Endothelial cell of umbilical vein (primary cell): Measurements from ENCODE around the gene HS3ST1. TPM values are rescaled to one million over a fixed set of nuclear protein-coding genes. Genes with fewer than 3 reads are reported as not detected.

Experiments
- BruUV-seq: library from RNA; stranded (reverse); fragments of 400-500 nt; replicated peaks from 2 replicates; lab custom pipeline; 2021; lab: Mats Ljungman, UMichigan
- CTCF ChIA-PET: fragments of 300-600, 350-600 bp; sonication (Branson Sonifier 250); formaldehyde crosslinking; loops from one replicate; lab custom pipeline; 2021; ENCODE audit warnings: antibody characterized with exemption, inconsistent platforms; lab: Charles Lee
- POLR2A ChIA-PET: fragments of 300-600, 350-600 bp; sonication (Branson Sonifier 250); formaldehyde crosslinking; loops from one replicate; lab custom pipeline; 2021; ENCODE audit warnings: antibody characterized with exemption, inconsistent platforms; lab: Charles Lee
- DNase-seq: peaks from one replicate; pipeline ENCODE4 v3.0.0-alpha.2; 2011; ENCODE audit warnings: low read depth, low spot score
- FAIRE-seq: peaks from 2 replicates; lab custom pipeline; 2011; peaks lifted over from hg19 to GRCh38; lab: Jason Lieb, UNC
- H2AFZ ChIP-seq: 2 replicates; pipeline ENCODE4 v1.6.0; 2012; ENCODE audit warnings: low read depth, low read length, control low read depth, inconsistent platforms
- H3K27ac ChIP-seq: 2 replicates; pipeline ENCODE4 v1.5.1; 2011; ENCODE audit warnings: low read depth, mild to moderate bottlenecking, control low read depth, low read length, moderate library complexity; ENCODE audit not compliant: insufficient read depth
- H3K27me3 ChIP-seq, 2 experiments: 2 replicates each; pipeline versions ENCODE4 v1.6.0 to v1.6.1; 2011; ENCODE audit warnings: low read length in 2 of 2, mixed read lengths in 1 of 2; ENCODE audit not compliant: control insufficient read depth in 2 of 2, insufficient read depth in 2 of 2
- H3K36me3 ChIP-seq, 2 experiments: 2 replicates in 1 of 2; 3 replicates in 1 of 2; pipeline ENCODE4 v1.5.1; 2011; ENCODE audit warnings: low read length in 2 of 2, mild to moderate bottlenecking in 1 of 2, moderate library complexity in 1 of 2; ENCODE audit not compliant: control insufficient read depth in 2 of 2, insufficient read depth in 2 of 2; ENCODE audit errors: extremely low read depth in 1 of 2
- H3K4me1 ChIP-seq: 3 replicates; pipeline ENCODE4 v1.5.1; 2011; ENCODE audit warnings: mild to moderate bottlenecking, low read length; ENCODE audit not compliant: control insufficient read depth, insufficient read depth; ENCODE audit errors: extremely low read depth
- H3K4me2 ChIP-seq: 2 replicates; pipeline ENCODE4 v1.6.1; 2011; ENCODE audit warnings: low read length, control low read depth, mixed read lengths; ENCODE audit not compliant: insufficient read depth
- H3K4me3 ChIP-seq, 3 experiments: fragments of 200-600 bp in 1 of 3; sonication (generic), shearing (Covaris generic) in 1 of 3; replicated peaks in 1 of 3; 2 replicates each; pipeline ENCODE4 v1.5.1; 2011 to 2016; ENCODE audit warnings: control low read depth in 3 of 3, low read length in 3 of 3, mild to moderate bottlenecking in 2 of 3, inconsistent platforms in 1 of 3, low read depth in 1 of 3, moderate library complexity in 1 of 3; ENCODE audit not compliant: insufficient read depth in 1 of 3
- H3K79me2 ChIP-seq: 2 replicates; pipeline ENCODE4 v1.6.0; 2012; ENCODE audit warnings: low read length, inconsistent platforms; ENCODE audit not compliant: control insufficient read depth, insufficient read depth
- H3K9ac ChIP-seq: replicated peaks from 2 replicates; pipeline ENCODE3; 2011; ENCODE audit warnings: low read length, control low read depth; ENCODE audit not compliant: insufficient read depth; ENCODE audit errors: extremely low read depth
- H3K9me1 ChIP-seq: replicated peaks from 3 replicates; pipeline ENCODE4 v1.6.0; 2011; ENCODE audit warnings: mild to moderate bottlenecking, low read length; ENCODE audit not compliant: control insufficient read depth, insufficient read depth; ENCODE audit errors: extremely low read depth
- H3K9me3 ChIP-seq: replicated peaks from 2 replicates; pipeline ENCODE4 v1.5.1; 2012; ENCODE audit warnings: low read length, inconsistent platforms; ENCODE audit not compliant: control insufficient read depth, insufficient read depth
- H4K20me1 ChIP-seq: replicated peaks from 2 replicates; pipeline ENCODE3; 2011; ENCODE audit warnings: mild to moderate bottlenecking, low read length; ENCODE audit not compliant: control insufficient read depth, insufficient read depth; ENCODE audit errors: extremely low read depth
- CTCF ChIP-seq, 2 donors: IDR thresholded peaks; 1 replicate in 1 of 2; 2 replicates in 1 of 2; pipeline ENCODE4 v1.5.1; 2011; ENCODE audit warnings: low read length in 2 of 2, mild to moderate bottlenecking in 2 of 2, moderate library complexity in 2 of 2, control low read depth in 1 of 2, inconsistent platforms in 1 of 2, low read depth in 1 of 2; ENCODE audit not compliant: insufficient read depth in 1 of 2; ENCODE audit errors: extremely low read depth in 1 of 2
- EZH2 ChIP-seq: IDR thresholded peaks from 2 replicates; pipeline ENCODE4 v1.6.1; 2012; ENCODE audit warnings: borderline replicate concordance, low read depth, mild to moderate bottlenecking, moderate library complexity, low read length, inconsistent platforms; ENCODE audit not compliant: severe bottlenecking
- FOS ChIP-seq: IDR thresholded peaks from 2 replicates; pipeline ENCODE4 v1.6.1; 2011; ENCODE audit warnings: mild to moderate bottlenecking, low read length, moderate library complexity, borderline replicate concordance; ENCODE audit not compliant: insufficient read depth
- GATA2 ChIP-seq: IDR thresholded peaks from 2 replicates; pipeline ENCODE4 v1.7.0; 2011; ENCODE audit warnings: low read depth, mild to moderate bottlenecking, moderate library complexity, mixed read lengths, low read length; ENCODE audit not compliant: insufficient read length, insufficient read depth
- JUN ChIP-seq: IDR thresholded peaks from 2 replicates; pipeline ENCODE4 v1.6.1; 2011; ENCODE audit warnings: borderline replicate concordance, low read depth; ENCODE audit not compliant: insufficient read length, insufficient read depth
- MAX ChIP-seq: IDR thresholded peaks from 2 replicates; pipeline ENCODE4 v1.6.1; 2011; ENCODE audit not compliant: insufficient read depth, insufficient read length
- MYC ChIP-seq: IDR thresholded peaks from one replicate; pipeline ENCODE4 v1.6.1; 2011; ENCODE audit warnings: mild to moderate bottlenecking, low read depth, low read length
- POLR2A ChIP-seq: IDR thresholded peaks from 2 replicates; pipeline ENCODE4 v1.6.1; 2012; ENCODE audit warnings: low read depth, mild to moderate bottlenecking, control low read depth, low read length
- POLR2AphosphoS5 ChIP-seq: IDR thresholded peaks from 2 replicates; pipeline ENCODE4 v1.6.1; 2012; ENCODE audit warnings: low read depth, mild to moderate bottlenecking, control low read depth, low read length, moderate library complexity; ENCODE audit not compliant: insufficient read depth
- dilution Hi-C: fragments of 300-500 bp; cut with MboI; formaldehyde crosslinking; loops from one replicate; pipeline ENCODE4 v1.15.0; 2019; ENCODE audit warnings: low sequenced_read_pairs; ENCODE audit not compliant: extremely low pct_ligation_motif_present
- intact Hi-C: fragments of 100-400 bp; cut with micrococcal nuclease; formaldehyde crosslinking; loops from one replicate; pipeline ENCODE4 v1.10.0; 2022
- polyA plus RNA-seq, 4 experiments: library from polyadenylated mRNA; depleted of rRNA in 3 of 4; stranded (reverse) in 3 of 4; unstranded in 1 of 4; fragments of >200 nt; gene quantifications; 2 replicates each; pipeline versions ENCODE4 v1.2.1 to v1.2.3, GENCODE V29; 2011 to 2012; ENCODE audit warnings: missing spikeins in 1 of 4
- total RNA-seq: library from RNA; stranded (reverse); gene quantifications from 2 replicates; pipeline ENCODE4 v1.2.3, GENCODE V29; 2021

HS3ST1 gene
- total and polyA plus RNA-seq, 2 donors (not counting 3 experiments of a cell fraction or from before 2014, with no cell fraction given) = 0.14 to 1.3 TPM

GRCh38 chr4:11415409-11416070 lies 13.2 kb downstream of the HS3ST1 start:
- dilution Hi-C loops = no loop called here
- H3K36me3 ChIP-seq = no peaks in the 10 kb centered on the region
- no peaks in the 10 kb centered on the region for H3K27me3 ChIP-seq
- H3K9ac ChIP-seq = no peak overlapping the region
- intact Hi-C loops = no loop called here
- no peak overlapping the region for H3K27ac ChIP-seq
- FAIRE-seq (no peak), DNase-seq (no peak)
- H2AFZ ChIP-seq = no peak overlapping the region
- BruUV-seq = no TSS peak
- CTCF ChIA-PET = interaction anchor here (1.0 to 1.2 kb wide), 2 partner anchors 8 to 12 kb away, joined by 3 to 4 read pairs; no protein-coding TSS in a partner anchor
- no peak overlapping the region for H3K4me2 ChIP-seq
- no peaks in the 10 kb centered on the region for H3K4me1 ChIP-seq
- H4K20me1 ChIP-seq = no peaks in the 10 kb centered on the region
- no peak overlapping the region for H3K4me3 ChIP-seq
- TF ChIP-seq MYC (no peak), POLR2A (no peak), GATA2 (no peak), EZH2 (no peak), JUN (no peak), MAX (no peak), CTCF (IDR thresholded peaks at IDR 0.05; ENCODE audit: extremely low read depth in 1 of 2, insufficient read depth in 1 of 2, low read depth in 1 of 2, low read length in 2 of 2) (no peak), FOS (no peak), POLR2AphosphoS5 (no peak)
- H3K9me1 ChIP-seq = no peaks in the 10 kb centered on the region
- POLR2A ChIA-PET = no interaction called here
- no peaks in the 10 kb centered on the region for H3K9me3 ChIP-seq
- no peaks in the 10 kb centered on the region for H3K79me2 ChIP-seq
